HG03039 (cell line): Measurements from ENCODE around the gene CD300LF.

Experiments
- ATAC-seq: cut with Tn5 transposase; IDR thresholded peaks from one replicate; pipeline ENCODE4 v1.9.1; 2021; ENCODE audit warnings: mild to moderate bottlenecking, moderate library complexity; ENCODE audit not compliant: unreplicated experiment

Gene CD300LF

DNA sequence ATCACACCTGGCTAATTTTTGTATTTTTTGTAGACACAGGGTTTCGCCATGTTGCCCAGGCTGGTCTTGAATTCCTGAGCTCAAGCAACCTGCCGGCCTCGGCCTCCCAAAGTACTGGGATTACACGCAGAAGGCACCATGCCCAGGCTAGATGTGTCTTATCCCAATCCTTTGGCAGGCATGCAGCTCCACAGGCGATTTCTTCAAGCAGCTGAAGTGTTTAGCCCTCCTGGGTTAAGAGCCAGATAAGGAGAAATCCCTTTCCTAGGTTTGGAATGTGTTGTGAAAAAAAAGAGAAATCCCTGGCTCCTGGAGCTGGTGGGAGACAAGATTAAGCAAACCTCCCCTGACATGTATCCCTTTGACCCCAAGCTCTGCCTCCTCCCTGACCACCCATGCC lies 33.7 kb upstream of the CD300LF start:
- no peak for ATAC-seq

DNA sequence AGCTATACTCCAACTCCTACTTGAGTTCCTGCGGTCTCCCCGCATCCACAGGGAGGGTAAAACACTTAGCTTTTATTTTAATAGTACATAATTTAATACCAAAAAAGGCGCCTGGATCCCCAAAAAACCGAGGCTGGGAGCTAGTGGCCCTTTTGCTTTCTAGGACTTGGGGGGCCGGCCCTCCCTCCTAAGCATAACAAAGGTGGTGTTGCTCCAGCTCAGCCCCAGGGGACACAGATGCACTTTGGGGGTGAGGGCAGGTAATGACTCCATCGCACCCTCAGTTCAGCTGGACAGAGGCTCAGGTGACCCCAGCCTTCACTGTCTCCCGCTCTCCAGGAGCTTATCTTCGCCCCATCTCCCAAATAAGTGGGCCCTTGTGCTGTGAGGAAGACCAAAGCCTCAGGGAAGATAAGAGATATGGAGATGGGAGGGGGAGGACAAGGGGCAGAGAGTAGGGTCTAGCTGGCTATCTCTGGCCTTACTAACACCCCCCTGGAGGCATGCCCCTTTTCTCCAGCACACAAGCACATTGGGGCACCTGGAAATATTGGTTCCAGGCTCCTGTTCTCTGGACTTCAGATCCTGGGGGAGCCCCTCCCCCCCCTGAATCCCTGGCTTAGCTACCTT lies 32.9 kb upstream of the CD300LF start:
- ATAC-seq = no peak

DNA sequence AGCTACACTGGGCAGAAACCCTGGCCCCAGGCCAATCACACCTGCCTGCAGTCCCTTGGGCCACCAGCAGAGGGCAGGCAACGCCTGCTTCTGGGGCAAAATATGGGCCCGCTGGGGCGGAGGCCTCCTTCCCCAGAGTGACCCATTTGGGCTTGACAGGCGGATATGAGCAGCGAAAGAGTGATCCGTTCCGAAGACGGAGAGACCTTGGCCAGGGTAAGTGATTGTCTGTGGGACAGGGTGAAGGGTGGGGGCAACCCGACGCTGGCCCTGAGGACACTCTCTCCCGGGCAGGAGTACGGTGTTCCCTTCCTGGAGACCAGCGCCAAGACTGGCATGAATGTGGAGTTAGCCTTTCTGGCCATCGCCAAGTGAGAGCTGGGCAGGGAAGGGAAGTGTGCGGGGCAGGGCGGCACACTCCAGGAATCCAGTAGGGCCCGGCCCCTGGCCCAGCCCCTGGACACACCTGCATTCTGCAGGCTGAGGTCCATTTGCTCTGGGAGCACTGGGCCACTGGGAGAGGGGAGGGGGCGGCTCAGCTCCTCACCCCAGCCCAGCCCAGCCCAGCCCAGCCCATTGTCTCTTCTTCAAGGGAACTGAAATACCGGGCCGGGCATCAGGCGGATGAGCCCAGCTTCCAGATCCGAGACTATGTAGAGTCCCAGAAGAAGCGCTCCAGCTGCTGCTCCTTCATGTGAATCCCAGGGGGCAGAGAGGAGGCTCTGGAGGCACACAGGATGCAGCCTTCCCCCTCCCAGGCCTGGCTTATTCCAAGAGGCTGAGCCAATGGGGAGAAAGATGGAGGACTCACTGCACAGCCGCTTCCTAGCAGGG lies 32.2 kb upstream of the CD300LF start:
- ATAC-seq = no peak

DNA sequence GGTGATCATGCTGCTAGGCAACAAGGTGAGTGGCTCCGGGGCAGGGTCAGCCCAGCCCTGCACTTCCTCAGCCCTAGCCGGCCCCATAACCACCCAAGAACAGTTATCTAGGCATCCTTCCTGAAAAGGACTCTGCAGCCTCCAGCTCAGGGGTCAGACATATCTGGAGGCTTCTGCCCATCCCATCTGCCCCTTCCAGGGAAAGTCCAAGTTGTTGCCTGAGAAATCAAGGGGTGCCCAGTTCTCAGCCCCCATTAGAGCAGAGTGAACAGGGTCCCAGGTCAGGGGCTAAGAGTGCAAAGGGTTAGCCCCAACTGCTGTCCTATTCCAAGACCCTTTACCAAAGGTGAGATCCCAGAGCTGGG lies 31.6 kb upstream of the CD300LF start:
- no peak for ATAC-seq

DNA sequence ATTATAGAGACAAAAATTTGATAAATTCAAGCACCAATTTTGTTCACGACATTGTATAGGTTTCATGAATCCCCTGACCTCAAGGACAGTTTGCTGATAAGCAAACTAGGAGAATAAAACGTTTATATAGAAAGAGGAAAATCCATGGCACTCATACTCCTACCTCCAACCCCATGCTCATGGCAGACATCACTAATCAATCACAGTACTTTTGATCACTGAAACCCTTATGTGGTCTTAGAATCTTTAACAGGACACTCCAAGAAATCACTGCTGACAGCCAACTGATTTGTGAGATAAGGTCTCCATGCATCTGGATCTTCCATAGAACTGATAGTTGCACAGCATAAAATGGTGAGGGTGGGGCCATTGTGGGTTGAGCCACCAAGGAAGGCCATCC lies 31.0 kb upstream of the CD300LF start:
- ATAC-seq = no peak

DNA sequence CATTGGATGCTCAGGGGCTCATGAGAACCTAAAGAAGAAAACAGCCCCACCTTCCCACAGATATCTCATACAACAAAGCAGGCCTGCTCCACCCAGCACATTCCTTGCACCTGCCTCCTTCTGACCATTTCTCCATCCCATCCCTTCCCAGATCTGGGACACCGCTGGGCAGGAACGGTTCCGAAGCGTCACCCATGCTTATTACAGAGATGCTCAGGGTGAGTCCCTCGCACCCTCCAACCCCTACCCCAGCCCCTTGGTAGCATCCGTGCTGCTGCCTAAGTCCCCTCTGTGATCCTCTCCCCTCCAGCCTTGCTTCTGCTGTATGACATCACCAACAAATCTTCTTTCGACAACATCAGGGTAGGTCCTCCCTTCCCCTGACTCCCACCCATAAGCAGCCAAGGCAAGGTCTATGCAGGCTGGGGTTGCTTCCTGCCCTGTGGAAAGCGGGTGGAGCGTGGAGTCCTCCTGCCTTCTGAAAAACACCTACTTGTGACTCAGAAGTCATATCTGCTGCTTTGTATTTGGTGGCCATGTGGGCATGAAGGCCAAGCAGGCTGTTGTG lies 30.3 kb upstream of the CD300LF start:
- ATAC-seq = no peak

DNA sequence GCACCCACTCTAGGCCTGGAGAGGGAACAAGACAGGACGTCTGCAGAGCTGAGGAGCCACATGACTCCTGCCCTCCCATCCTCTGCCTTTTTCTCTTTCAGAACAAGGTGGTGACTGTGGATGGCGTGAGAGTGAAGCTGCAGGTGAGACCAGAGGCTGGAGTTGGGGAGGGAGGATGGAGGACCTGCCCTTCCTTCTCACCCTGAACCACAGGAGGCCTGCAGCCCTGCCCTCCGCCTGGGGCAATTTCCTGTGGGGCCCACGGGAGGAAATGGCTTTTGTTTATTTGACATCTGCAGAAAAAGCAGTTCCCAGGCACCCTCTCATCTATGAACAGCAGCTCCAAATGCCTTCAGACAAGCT lies 29.4 kb upstream of the CD300LF start:
- no peak for ATAC-seq

DNA sequence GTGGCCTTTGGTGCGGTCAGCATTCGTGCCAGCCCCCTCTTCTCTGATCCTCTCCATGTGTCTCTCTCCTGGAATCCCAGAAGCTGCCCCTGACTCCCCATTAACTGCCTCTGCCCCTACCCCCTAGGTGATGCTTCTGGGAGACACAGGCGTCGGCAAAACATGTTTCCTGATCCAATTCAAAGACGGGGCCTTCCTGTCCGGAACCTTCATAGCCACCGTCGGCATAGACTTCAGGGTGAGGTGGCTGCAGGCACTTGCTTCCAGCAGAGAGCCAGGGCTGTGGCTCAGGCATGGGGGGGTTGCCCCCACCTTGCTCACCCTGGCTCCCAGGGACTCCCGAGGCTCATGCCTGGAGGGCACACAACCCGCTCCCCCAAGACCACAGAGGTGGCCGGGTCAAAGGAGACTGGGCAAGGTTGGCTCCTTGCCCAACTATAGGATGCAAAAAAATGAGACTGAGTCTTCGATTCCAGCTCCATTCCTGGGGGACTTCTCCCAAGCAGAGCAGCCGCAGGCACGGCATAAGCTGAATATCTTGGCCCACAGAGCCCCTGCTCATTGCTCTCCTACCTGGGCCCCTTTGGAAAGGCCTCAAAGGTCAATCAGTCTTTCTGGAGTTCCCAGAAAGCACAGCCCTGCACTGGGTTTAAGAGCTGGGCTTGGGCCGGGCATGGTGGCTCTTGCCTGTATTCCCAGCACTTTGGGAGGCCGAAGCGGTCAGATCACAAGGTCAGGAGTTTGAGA lies 28.1 kb upstream of the CD300LF start:
- ATAC-seq = no peak

DNA sequence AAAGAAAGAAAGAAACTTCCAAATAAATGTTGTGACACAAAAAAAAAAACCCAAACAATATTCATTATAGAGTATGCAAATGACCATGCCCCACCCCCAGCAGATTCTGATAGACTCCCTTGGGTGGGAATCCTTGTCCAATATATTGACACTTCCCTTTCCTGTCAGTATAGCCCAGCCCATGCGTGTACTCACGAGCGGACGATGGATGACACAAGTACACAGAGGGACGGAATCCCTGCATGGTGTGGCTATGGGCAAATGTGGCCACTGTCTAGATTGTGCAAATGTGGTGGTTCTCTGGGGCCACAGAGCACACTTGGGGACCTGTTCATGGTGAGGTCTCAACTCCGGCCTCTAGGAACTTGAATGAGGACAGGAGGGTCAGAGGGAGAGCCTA lies 27.4 kb upstream of the CD300LF start:
- ATAC-seq = no peak

DNA sequence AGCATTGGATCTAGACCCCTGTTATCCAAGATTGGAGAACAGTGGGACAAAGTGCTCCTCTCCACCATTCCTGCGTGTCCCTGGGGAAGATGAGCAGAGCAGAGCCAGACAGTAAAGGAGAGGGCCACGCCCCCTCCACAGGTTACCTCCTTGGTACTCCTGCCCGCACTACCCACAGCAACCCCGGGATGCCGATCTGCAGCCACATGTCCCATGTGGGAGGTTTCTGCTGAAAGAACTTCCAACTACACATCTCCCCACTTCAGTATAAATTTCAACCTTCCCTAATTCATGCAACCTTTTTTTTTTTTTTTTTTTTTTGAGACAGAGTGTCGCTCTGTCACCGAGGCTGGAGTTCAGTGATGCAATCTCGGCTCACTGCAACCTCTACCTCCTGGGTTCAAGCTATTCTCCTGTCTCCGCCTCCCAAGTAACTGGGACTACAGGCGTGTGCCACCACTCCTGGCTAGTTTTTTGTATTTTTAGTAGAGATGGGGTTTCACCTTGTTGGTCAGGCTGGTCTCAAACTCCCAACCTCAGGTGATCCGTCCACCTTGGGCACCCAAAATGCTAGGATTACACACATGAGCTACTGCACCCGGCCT lies 26.6 kb upstream of the CD300LF start:
- no peak for ATAC-seq

DNA sequence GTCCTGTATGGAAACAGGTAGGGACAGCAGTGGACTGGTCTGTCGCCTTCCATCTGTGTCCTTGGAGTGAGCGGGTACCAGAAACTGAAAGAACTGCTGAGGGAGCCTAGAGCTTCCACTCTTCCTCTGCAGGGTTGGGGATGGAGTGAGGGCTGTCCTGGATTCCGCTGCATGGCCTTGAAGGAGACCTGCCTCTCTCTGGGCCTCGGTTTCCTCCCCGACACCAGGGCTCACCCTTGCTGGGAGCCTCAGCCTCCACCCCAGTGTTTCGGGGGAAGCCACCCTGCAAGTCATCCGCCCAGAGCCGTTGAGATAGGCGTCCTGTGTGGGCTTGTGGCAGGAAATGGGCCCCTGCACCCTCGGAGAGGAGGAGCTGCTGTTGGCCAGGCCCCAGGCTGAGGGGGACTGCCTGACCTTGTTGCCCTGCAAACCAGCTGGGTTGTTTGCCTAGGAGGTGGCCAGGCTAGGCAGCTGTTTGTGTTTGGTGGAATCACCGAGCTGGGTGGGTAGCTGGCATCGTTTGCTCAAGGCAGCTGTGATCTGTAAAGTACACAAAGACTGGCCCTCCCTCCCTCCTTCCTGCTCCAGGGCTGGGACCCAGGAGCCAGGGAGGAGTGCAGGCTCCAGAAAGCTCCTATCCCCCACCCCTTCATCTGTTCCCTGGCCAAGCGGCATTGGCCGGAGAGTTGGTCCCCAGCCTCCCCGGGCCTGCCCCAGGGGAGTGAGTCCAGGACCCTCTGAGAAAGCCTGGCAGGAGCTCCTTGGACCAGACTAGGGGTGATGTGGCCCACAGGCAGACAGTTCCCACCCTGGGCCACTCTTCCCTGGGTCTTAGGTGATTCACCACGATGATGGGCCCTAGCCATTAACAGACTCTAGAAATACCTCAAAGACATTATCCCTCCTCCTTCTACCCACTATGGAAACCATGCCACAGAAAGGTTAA lies 25.6 kb upstream of the CD300LF start:
- ATAC-seq = no peak

DNA sequence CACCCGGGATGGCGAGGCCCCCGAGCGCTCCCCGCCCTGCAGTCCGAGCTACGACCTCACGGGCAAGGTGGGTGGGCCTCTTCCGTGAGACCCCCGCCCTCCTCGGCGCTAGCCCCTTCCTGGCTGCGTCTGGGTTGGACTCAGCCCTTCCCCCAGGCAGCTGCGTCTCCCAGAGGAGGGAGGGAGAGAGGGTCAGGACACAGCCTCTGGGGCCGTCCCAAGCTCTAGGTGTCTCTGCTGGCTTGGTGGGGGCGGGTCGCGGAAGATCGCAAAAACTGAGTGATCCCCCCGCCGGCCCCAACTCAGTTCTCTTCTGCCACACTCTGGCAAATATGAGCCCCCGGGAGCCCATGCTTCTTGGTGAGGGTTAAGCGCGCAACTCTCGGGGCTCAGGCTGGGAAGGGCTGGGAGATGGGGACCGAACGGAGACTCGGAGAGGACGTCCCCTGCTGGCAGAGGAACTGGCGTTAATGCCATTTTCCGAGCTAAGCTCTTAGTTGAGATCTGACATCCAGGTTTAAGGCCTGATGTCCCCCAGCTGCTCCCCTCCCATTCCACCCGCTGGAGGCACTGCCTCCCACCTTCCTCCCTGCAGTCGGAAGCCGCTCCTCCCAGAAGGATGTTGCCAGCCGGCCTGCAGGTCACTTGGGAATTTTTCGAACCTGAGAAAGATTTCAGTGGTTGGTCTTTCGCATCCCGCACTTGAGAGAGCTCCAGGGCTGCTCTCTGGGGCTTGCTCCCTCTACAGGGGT lies 24.8 kb upstream of the CD300LF start:
- ATAC-seq = no peak

DNA sequence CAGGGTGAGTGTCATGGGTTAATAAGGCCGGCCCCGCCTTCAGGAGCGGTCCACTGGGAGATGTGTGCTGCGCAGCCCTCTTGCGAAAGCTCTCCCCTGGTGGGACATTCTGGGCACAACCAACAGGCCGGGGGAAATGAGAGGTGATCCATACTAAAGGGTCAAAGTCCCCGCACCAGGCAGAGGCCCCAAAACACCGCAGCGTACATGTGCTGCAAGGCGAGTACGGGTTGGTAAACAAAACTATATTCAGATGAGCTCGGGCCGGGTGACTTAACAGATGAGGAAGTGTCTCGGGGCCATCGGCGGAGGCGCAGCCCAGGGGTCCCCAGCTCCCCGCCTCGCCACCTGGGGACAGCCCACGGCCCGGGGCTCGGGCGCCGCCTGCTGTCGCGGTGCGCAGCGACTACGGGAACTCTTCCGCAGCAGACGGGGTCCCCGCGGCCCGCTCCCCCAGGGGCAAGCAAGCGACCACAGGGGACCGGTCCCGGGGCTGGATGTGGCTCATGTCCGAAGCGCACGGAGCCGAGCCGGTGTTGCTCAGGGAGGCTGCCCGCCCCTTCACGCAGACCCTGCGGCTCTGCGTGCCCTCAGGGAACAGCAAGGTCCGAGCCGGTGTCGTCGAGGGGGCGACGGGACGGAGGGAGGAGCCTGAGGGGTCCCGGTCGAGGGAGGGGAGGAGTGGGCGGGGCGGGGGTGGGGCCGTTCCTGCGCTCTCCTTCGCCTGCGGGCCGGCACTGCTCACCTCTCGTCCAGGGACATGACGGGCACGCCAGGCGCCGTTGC lies 24.0 kb upstream of the CD300LF start, which contains the start of gene RAB37:
RAB37 (plus strand) TSS at position 744 of the 786 bp plus-strand sequence; CDS start at position 761, 17 bp downstream.
- ATAC-seq = no peak

DNA sequence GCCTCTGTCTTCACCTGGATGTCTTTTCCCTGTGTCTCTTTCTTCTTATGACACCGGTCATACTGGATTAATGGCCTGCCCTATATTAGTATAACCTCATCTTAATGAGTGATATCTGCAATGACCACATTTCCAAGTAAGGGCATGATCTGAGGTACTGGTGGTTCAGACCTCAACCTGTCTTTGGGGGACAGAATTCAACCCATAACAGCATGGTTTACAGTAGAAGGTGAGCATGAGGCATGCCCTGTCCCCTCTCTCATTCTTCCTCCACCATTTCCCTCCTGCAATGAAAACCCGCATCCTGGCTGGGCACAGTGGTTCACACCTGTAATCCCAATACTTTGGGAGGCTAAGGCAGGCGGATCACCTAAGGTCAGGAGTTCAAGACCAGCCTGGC lies 21.5 kb upstream of the CD300LF start:
- no peak for ATAC-seq

DNA sequence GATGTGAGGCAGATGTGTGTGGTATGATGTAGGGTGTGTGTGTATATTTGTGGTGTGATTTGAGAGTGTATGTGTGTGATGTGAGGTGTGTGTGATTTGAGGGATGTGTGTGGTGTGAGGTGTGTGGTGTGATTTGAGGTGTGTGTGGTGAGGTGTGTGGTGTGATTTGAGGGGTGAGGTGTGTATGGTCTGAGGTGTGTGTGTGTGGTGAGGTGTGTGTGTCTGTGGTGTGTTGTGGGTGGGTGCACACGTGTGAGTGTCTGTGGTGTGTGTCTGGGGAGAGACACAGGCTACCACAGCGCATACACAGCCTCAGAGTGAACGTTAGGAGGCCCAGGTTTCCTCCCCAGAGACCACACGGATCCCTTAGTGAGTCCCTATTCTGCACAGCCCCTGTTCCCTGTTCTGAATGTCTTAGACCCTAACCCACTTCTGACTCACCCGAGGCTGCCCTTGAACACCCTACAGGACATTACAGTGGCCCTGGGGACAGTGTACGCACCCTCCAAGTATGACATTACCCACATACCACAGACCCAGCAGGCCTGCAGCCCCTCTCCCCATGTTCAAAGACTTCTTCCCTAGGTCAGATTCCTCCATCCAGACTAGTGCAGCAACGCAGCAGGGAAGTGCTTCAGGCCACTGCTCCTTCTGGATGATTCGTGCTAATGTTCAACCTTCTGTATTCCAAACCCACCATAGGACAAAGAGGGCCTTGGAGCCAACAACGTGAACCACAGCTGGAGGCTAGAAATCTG lies 20.8 kb upstream of the CD300LF start:
- no peak for ATAC-seq

DNA sequence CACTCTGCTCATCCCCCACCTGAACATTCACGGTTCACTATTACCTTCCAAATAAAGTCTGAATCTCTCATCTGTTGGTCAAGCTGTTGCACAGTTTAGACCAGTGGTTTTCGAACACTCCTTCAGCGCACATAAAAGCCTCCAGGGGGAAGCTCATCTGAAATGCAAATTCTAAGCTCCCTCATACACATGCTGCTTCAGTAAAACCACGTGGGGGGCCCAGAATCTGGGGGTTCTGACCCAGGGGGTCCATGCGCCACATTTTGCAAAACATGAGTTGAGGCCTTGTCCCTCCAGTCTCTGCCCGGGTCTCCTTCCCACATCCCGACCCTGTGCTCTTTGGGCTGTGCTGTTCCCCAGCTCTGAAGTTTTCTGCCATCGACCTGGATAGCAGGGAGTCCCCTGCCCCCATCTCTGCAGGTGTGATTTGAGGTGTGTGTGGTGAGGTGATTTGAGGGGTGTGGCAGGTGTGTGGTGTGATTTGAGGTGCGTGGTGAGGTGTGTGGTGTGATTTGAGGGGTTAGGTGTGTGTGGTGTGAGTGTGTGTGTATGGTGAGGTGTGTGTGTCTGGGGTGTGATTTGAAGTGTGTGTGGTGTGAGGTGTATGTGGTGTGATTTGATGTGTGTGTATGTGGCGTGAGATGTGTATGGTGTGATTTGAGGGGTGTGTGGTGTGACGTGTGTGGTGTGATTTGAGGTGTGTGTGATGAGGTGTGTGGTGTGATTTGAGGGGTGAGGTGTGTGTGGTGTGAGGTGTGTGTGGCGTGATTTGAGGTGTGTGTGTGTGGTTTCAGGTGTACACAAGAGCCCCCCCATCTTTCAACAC lies 19.5 kb upstream of the CD300LF start:
- no peak for ATAC-seq

DNA sequence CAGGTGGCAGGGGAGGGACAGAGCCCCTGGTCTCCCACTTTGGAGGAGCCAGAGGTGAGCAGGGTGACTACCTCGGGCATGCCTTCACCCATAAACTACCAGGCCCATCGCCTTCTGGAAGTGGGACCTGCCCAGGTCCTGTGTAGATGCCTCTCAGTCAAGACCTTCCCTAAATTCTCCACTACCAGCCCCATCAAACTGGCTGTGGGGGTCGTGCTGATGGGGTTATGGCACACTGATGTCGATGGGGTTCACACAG lies 18.6 kb upstream of the CD300LF start:
- ATAC-seq = no peak
